T1000 (cell line): ENCODE measurements around the gene SLC9A4.

Source experiments
- DNase-seq: peaks from one replicate; lab custom pipeline; 2025; ENCODE audit warnings: mixed read lengths; lab: John Stamatoyannopoulos, UW

SLC9A4 gene

DNA sequence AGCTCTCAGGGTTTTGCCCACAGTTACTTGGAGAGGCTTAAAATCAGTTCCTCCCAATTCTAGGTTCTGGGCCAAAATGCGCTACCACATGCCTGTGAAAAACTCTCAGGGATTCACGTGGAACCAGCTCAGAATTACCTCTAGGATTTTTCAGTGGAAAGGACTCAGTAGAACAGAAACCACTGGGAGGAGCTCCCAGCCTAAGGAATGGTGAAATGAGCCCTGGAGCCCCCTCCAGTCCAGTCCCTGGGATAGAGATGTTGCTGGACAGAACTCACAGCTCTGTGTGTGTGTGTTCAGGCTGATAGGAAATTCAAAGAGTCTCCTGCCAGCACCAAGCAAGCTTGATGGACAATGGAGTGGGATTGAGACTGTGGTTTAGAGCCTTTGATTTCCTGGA is 21.1 kb upstream of the SLC9A4 start:
- no peak for DNase-seq

DNA sequence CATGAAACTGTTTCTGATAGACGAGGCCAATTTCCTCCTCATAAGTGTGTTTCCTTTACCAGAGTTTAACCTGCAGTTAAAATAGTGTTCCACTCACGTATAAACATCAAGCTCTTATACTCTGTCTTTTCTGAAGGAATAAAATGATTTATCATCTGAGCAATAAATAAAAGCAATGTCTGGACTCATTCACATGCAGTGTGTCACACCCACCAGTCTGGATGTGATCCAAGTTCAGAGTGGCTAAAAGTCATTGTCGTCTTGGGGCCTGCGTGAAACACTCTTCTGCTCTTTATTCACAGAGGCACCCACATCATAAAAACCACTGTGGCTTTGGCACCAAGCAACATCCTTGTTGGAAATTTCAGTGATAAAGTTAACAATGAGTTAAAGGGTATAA is 19.5 kb upstream of the SLC9A4 start:
- no peak for DNase-seq

DNA sequence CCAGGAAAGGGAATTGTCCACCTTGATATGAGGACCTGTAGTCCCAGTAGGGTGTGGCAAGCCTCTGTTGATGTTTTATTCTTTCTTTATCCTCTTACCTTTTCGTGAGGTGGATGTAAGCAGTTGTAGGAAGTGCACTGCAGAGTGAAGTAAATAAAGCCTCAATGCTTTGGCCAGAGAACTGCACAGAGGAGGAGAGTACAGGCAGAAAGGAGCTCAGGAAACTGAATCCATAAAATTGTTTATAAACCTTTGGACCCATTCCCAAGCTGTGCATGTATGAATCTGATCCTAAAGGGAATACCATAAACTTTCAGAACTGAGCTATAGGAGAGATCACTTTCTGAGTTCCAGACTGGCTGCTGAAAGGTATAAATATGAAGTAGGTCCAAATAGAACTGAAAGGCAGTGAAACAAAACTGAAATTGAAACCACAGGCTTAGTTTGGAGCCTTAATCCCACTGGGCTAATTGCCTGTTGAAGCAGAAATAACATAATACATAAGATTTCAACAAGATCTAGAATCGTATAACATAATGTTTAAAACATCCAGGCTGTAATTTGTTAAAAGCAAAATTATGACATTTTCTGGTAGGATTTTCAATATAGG is 17.9 kb upstream of the SLC9A4 start:
- DNase-seq = no peak

DNA sequence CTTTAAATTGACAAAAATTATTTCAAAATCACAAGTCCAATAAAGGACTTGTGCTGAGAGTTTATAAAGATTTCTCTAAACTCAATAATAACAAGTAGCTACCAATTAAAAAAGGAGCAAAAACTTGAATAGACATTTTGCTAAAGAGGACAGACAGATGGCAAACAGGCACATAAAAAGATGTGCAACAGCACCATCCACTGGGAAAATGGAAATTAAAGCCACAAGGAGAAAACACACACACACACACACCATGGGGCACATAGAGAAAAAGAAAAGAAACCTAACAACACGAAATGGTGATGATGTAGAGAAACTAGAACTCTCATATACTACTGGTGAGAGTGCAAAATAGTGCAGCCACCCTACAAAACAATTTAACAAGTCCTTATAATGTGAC is 12.6 kb upstream of the SLC9A4 start:
- DNase-seq = no peak

DNA sequence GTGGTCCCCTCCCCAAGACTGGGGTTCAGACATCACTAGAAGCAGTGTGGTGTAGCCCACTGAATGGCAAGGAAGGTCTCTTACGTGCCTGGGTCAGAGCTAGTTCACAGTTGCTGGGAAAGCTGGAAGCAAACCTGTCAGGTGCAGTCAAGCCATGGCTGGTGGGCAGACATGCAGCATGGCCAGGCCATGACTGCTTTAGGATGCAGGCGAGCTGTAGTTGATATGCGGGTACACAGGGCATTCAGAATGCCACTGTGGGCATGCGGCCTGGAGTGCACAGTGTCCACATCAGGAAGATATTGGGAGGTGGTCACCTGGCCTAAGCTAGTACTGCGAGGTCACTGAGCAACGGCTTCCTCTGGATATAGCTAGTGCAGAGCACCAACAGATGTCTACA is 11.8 kb upstream of the SLC9A4 start:
- no peak for DNase-seq

DNA sequence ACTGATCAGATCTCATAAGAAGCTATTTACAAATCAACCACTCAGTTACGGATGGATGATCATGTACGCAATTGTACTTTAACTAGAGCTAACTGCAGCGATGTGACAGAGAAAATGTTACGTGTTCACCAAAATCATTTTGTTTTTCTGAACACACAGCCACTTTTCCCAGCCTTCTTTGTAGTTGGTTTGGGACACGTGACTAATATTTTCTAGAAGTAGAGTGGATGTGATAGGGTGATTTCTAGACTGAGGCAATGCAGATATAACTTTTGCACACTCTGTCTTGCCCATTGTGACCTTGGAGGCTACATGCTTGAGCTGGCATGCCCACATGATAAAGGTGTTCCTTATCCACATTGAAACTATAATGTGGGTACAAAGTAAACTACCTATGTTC is 9.9 kb upstream of the SLC9A4 start:
- no peak for DNase-seq

DNA sequence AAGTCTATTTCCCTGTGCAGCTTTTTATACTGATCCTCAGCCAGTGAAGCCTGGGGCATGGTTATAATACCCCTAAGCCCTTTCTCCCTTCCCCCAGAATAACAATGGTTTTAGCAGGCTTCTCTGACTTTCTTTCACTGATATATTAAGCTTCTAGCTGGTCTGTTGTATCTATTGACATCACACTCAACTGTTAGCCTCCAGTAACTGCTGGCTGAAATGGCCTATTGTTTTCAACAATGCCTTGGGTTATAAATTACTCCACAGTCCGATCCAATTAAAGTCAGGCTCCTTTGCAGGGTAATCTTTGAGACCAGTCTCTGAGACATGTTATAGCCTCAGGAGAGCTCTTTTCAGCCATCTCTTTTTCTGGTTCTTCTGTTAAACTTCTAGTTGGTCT is 2.9 kb upstream of the SLC9A4 start:
- DNase-seq = no peak

DNA sequence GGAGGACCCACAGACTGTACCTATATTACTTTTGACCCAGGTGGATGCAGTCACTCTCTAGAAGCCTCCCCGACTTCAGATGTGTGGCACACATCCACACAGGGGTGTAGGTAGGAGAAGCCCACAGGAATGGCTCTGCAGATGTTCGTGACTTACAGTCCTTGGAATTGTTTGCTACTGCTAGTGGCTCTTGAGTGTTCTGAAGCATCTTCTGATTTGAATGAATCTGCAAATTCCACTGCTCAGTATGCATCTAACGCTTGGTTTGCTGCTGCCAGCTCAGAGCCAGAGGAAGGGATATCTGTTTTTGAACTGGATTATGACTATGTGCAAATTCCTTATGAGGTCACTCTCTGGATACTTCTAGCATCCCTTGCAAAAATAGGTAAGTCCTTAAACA is 605 bp downstream of the SLC9A4 start:
- DNase-seq = no peak

DNA sequence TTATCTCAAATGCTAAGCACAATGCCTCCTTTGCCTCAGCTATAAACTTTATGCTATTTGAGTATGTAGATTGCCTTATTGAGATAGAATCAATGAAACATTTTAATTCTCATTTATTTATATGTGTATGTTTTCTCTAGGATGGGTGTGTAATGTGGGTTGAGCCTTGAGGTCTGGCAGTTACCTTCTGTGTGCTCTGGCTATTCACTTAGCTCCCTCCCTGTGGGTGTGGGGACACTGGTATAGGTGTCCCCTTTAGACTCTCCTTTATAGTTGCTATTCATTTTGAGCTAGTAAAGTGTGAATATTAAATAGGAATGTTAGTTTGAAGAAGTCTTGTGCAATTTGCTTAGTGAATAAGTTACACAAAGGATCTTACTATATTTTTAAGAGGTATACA is 1.8 kb downstream of the SLC9A4 start:
- DNase-seq = no peak

DNA sequence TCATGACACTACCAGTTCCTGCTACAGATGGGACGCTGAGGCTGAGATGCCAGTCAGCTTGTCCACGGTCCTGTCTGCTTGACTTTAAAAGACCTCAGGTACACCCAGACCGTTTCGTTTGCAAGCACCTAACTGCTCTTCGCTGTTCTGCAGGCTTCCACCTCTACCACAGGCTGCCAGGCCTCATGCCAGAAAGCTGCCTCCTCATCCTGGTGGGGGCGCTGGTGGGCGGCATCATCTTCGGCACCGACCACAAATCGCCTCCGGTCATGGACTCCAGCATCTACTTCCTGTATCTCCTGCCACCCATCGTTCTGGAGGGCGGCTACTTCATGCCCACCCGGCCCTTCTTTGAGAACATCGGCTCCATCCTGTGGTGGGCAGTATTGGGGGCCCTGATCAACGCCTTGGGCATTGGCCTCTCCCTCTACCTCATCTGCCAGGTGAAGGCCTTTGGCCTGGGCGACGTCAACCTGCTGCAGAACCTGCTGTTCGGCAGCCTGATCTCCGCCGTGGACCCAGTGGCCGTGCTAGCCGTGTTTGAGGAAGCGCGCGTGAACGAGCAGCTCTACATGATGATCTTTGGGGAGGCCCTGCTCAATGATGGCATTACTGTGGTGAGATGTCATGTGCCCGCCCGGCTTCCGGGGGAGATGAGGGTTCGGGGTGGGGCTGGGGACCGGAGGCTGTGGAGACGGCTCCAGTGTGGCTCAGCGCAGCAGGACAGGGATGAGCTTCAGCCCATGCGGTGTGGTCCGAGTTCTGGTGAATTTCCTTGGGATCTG is 5.9 kb downstream of the SLC9A4 start:
- DNase-seq = no peak

DNA sequence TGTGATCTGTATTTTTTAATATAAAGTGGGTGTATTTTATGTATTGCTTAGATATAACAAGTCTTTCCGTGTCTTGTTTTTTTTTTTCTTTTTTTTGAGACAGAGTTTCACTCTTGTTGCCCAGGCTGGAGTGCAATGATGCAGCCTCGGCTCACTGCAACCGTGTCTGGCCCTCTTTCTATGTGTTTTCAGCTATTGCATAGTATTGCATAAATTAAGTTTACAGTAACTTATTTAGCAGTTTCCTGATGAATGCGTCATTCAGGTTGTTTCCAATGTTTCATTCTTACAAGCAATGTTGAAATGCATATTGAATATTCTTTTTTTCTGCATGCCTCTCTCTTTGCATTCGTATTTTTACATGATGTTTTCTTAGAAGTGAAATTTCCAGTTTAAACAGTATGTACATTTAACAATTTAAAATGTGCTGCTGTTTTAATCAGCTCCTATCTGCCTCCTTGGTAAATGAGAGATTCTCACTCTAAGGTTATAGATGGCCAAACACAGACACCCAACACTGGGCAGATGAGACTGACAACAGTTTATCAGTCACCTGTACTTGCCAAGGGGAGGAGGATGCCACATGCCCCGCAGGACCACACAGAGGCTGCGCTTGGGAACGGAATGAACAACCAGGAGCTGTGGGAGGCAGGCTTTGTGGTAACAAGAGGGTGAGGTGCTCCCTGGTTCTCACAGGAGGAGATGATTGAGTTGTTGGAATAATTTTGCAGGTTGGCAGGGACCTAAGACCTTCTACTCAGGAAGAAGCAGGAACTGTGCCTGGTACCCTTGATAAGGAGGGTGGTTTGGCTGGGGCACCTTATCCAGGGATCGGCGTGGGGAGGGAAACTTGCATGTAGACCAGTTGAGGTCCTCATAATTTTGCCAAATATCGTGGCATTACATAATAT is 7.5 kb downstream of the SLC9A4 start:
- no peak for DNase-seq

DNA sequence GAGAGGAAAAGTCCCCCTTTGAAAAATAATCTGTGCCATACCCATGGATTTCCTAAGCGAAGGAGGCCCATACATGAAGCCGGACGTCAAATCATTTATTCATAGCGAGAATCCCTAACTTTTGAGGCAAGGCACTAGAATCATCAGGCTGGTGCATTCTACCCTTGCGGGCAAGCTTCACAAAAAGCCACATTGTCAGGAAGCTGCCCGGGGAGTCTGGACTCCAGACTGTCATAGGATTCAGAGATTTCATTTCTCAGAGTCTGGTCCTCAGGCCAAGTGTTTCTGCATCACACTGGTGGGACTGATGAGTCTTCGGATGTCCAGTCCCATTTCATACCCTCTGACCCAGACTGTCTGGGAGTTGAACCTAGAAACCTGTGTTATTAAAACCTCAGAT is 8.9 kb downstream of the SLC9A4 start:
- no peak for DNase-seq

DNA sequence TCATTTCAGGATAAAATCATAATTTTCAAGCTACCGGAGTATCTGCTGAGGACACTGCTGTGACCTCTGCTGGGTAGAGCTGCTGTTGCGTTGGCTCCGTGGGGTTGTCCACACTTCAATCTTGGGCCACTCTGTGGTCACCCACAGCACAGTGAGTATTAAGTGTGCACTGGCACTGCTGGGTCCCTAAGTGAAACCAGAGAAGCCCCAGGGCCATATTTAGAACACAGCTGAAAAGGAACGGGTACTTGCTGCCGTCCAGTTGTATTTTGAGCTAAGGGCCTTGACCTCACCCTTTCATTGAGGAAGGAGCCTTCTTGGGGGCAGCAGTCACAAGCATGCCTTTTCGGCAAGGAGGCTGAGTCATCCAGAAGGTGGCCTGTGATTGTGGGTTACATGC is 10.1 kb downstream of the SLC9A4 start:
- no peak for DNase-seq

DNA sequence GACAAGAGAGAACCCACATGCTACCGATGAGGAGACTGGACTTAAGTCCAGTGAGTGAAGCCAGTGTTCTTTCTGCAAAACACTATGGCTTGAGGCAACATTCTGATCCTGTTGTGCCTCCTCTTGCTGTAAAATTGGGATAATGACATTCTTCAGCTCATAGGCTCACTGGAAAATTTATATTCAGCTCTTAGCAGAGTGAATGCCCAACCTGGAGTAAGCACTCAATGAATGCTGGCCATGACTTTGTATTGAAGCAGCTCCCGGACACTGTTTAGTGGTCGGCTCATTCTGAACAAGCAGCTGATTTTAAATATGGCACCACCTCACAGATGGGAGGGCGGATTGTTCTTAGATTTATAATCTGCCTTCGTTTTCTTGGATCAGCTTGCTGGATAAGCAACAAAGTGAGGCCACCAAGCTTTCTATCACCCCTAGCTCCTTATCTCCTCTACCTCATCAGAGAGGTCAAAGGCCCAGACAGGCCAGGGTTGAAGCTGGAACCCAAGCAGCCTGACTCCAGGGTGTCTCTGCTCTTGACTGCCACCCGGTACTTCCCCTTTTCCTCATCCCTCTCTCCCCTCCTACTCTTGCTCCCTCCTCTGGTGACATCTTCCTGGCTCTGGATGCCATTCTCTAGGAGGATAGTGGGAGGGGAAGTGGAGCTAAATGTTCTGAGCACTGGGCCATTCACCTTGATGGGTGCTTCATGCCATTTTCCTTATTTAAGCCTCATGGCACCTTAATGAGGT is 11.5 kb downstream of the SLC9A4 start:
- no peak for DNase-seq

DNA sequence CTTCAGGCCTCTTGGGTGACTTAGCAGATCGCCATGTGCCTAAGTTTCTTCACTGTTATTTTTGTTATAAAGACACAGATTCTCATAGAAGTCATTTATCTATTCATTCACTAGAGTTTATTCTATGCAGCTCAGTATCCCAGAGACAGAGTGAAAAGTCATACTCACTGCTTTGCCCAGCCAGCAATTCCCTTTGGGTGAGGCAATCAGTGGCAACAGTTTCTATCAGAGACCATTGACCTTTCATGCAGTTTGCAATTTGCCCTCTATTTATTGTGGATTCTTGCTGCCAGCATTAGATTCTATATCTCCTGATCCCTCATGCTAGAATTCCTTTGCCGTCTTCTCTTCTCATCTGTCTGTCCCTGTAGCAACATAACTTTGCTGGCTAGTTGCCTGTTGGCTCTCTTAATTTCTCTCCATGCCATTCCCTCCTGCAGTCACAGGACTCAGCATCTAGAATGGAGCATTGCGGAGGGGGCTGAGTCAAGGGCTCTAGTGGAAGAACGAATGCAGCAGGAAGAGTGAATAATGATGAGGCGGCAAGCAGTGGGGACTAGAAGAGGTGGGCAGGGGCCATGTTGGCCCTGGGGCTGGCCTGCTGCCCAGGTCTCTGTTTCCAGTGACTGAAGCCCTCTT is 12.2 kb downstream of the SLC9A4 start:
- DNase-seq = no peak

DNA sequence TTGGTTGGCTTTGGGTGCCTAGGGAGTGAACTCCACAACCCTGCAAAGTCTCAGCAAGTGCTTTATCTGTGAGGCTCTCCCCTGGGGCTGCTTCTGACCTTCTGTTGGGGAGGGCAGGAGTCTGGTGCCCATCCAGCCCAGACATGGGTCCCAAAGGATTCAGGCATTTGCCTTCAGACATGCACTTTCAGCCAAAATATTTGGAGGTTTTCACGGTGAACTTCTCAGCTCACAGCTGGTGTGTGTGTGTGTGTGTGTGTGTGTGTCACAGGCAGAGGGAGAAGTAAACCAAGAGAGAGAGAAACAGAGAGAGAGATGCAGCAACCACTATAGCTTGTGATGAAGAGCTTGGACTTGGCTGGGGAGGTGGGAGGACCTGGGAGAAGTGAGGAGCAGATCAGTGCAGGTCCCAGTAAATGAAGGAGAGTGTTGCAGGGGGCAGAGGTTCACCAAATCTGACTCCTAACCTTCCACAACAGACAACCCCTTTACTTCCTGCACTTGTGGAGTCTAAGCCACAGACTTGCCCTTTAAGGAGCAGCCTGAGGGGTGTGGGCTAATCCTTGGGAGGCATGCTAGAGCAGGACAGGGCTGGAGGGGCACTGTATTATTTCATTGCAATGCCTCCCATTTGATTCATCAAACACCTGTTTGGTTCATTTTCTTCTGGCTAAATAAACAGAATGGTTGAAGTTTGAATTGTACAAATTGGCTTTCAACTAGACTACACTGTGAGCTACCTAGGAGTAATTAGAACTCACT is 14.1 kb downstream of the SLC9A4 start:
- DNase-seq = no peak

DNA sequence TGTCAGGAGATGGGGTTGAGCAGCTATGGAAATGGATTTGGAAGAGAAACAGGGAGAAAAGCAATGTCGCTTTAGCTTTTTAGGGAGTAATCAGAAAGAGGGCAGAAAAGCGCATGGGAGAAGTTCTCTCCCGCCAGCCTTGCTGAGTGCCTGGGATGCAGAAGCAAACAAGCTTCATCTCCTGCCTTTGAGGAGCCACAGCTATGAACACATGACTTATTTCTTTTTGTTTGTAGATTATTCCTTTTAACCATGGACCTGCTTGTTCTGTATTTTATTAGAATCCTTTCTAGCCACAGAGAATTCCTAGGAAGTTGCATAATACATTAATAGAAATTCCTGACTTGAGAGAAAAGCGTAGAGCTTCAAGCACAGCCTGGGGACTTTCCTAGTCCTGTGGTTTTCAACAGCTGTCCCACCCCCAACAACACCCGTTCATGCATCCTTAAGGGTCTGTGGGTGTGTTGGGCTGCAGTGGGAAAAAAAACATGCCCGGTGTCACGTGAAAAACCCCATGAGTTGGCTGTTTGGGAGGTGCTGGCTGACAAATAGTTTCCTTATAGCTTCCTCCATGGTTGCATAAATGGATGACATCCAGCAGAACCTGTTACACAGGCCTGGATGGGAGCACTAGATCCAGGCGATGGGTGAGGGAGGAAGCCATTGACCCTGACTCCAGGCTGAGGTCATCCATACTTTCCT is 14.9 kb downstream of the SLC9A4 start:
- DNase-seq = peak; percentile 73

DNA sequence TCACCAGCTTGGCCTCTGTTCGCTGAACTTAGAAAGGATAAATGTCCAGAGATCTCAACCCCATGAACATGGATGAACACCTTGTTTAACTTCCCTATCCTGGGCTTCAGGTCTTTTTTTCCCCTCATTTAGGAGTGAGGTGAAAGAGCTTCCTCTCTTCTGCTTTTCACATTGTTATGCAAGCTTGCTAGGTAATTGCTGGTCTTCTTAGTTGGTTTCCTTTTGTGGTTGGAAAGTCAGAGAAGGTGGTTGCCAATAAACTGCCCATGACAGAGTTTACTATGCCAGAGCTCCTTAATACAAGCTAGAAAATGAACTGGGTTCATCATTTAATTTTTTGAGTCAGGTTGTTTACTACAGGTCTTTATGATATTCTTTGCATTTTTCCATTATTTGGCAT is 16.6 kb downstream of the SLC9A4 start:
- no peak for DNase-seq

DNA sequence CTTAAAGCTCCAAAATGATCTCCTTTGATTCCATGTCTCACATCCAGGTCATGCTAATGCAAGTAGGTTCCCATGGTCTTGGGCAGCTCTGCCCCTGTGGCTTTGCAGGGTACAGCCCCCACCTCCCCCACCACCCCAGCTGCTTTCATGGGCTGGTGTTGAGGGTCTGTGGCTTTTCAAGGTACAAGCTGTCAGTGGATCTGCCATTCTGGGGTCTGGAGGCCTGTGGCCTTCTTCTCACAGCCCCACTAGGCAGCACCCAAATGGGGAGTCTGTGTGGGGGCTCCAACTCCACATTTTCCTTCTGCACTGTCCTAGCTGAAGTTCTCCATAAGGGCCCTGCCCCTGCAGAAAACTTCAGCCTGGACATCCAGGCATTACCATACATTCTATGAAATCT is 19.0 kb downstream of the SLC9A4 start:
- no peak for DNase-seq

DNA sequence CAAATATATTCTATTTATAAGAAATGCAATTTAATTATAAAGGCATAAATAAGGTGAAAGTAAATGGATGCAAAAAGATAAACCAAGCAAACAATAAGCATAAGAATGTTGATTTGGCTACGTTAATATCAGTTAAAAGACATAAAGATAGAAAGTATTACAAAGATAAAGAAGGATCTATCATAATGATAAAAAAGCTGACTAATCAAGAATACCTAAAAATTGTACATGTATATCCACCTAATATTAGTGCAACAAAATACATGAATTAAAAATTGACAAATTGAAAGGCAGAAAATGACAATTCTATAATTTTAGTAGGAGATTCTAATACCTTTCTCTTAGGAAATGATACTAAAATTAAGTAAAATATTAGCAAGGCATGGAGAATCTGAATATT is 21.5 kb downstream of the SLC9A4 start:
- DNase-seq = no peak
